HG02642 (cell line): ENCODE results near the gene OS9.
"Not testable (repeated sequence)": the region's sequence is repeated elsewhere in the genome, so short reads cannot be mapped to it uniquely, and the experiment has no call there.

Source experiments
- ATAC-seq: cut with Tn5 transposase; IDR thresholded peaks from one replicate; pipeline ENCODE4 v1.9.1; 2021; ENCODE audit warnings: mild to moderate bottlenecking; ENCODE audit not compliant: unreplicated experiment, poor library complexity

The OS9 gene, protein sequence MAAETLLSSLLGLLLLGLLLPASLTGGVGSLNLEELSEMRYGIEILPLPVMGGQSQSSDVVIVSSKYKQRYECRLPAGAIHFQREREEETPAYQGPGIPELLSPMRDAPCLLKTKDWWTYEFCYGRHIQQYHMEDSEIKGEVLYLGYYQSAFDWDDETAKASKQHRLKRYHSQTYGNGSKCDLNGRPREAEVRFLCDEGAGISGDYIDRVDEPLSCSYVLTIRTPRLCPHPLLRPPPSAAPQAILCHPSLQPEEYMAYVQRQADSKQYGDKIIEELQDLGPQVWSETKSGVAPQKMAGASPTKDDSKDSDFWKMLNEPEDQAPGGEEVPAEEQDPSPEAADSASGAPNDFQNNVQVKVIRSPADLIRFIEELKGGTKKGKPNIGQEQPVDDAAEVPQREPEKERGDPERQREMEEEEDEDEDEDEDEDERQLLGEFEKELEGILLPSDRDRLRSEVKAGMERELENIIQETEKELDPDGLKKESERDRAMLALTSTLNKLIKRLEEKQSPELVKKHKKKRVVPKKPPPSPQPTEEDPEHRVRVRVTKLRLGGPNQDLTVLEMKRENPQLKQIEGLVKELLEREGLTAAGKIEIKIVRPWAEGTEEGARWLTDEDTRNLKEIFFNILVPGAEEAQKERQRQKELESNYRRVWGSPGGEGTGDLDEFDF

DNA sequence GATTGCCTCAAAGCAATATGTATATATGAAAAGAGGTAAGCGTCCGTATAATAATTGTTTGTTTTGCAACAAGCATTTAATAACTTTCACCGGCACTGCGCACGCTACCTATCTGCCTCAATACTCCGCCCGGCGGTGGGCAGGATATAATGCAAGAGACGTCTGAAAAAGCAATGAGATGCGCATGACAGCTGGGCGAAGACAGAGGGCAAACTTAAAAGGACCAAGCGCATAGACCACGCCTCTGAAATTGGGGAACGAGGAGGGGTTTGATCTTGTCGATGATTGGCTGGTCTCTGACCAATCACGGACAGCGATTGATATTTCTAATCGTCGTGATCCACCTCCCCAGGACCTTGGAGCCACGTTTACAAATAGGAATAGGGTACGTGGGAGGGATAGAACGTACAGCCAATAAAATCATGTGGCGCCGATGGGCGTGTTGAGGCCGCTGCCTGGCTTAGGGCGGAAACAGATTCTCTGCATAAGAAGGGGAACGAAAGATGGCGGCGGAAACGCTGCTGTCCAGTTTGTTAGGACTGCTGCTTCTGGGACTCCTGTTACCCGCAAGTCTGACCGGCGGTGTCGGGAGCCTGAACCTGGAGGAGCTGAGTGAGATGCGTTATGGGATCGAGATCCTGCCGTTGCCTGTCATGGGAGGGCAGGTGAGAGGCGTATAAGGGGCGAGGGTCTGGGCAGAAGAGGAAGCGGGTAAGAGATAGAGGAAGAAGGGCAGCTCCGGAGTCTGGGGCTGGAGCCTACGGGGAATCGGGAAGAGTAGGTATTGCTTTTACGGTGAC, at the start of gene OS9:
TSS of gene OS9 (plus strand) at position 474 of the 800 bp plus-strand sequence. CDS start at position 504, 30 bp downstream.
- peak; percentile 97 for ATAC-seq

DNA sequence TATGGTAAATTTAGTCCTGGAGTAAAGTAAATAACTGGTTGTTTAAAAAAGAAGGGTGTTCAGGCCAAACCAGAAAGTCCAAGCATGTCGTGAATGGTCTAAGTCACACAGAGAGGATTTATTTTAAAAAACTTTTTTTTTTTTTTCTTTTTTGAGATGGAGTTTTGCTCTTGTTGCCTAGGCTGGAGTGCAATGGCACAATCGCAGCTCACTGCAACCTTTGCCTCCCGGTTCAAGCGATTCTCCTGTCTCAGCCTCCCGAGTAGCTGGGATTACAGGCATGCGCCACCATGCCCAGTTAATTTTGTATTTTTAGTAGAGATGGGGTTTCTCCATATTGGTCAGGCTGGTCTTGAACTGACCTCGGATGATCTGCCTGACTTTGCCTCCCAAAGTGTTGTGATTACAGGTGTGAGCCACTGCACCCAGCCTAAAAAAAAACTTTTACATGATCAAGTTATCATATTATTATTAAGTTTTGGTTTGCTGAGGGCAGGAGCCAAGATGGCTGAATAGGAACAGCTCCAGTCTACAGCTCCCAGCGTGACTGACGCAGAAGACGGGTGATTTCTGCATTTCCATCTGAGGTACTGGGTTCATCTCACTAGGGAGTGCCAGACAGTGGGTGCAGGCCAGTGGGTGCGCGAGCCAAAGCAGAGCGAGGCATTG, 47.8 kb upstream of the OS9 start:
- ATAC-seq, result not testable (repeated sequence)

DNA sequence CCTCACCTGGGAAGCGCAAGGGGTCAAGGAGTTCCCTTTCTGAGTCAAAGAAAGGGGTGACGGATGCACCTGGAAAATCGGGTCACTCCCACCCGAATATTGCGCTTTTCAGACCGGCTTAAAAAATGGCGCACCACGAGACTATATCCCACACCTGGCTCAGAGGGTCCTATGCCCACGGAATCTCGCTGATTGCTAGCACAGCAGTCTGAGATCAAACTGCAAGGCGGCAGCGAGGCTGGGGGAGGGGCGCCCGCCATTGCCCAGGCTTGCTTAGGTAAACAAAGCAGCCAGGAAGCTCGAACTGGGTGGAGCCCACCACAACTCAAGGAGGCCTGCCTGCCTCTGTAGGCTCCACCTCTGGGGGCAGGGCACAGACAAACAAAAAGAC, 47.3 kb upstream of the OS9 start:
- ATAC-seq, result not testable (repeated sequence)

DNA sequence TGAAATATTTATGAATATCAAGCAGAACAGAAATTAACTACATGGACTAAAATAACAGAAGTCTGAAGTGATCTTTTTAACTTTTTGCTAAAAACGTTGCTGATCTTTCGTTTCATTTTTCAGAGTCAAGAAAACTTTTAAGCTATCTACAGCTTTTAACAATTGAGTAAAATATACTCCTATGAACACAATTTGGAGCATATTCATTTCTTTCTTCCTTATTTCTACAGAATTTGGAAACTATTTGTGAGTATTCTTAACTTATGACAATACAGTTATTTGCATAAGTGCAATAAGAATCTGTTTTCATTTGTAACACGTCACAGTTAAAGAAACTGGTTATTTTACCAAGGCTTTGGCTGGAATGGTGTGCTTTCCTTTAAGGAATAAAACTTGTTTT, 39.9 kb upstream of the OS9 start:
- no peak for ATAC-seq

DNA sequence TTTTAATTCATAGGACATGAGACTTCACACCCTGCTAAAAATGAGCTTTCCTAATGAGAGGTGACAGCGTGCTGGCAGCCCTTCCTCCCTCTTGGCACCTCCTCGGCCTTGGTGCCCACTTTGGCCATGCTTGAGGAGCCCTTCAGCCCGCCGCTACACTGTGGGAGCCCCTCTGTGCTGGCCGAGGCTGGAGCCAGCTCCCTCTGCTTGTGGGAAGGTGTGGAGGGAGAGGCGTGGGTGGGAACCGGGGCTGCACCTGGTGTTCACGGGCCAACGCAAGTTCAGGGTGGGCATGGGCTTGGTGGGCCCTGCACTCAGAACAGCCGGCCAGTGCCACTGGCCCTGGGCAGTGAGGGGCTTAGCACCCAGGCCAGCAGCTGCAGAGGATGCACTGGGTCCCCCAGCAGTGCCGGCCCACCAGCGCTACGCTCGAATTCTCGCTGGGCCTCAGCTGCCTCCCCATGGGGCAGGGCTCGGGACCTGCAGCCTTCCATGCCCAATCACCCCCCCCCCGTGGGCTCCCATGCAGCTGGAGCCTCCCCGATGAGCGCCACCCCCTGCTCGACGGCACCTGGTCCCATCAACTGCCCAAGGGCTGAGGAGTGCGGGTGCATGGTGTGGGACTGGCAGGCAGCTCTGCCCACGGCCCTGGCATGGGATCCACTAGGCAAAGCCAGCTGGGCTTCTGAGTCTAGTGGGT, 38.2 kb upstream of the OS9 start:
- no peak for ATAC-seq

DNA sequence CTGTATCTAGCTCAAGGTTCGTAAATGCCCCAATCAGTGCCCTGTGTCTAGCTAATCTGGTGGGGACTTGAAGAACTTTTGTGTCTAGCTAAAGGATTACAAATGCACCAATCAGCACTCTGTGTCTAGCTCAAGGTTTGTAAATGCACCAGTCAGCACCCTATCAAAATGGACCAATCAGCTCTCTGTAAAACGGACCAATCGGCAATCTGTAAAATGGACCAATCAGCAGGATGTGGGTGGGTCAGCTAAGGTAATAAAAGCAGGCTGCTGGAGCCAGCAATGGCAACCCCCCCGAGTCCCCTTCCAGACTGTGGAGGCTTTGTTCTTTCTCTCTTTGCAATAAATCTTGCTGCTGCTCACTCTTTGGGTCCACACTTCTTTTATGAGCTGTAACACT, 37.5 kb upstream of the OS9 start:
- ATAC-seq, result not testable (repeated sequence)

DNA sequence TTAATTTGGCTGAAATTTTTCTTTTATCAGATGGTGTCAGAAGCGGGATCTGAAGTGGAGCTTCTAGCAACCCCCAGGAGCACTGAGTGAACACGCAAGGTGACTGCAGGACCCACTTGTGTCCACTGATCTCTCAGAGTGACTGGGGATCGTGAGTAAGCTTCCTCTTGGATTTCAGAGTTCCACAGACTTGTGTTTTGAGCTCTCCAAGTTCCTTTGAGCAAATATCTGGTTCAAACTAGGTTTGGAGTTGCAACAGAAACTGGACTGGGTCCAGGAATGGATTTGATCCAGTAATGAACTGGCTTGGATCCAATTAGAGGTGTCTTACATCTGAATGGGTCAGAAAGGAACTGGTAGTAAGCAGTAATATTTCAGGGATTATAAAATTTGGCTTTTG, 36.2 kb upstream of the OS9 start:
- ATAC-seq, result no peak

DNA sequence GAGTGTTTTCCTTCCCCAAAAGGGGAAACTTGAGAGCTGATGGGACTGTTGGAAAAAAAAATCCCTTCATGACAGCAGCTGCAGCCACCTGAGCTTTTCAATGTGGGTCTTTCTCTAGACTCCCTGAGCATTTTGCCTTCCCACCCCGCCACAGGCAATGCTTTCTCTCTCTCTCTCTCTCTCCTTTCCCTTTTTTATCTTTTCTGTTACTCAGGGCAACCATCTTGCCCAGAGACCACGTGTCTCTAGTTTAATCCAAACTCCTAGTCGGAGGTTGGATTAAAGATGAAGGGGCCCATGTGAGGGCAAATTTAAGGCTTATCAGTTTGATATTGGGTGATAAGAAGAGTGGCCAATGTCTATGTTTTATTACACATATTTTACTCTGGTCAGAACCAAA, 35.0 kb upstream of the OS9 start:
- no peak for ATAC-seq

DNA sequence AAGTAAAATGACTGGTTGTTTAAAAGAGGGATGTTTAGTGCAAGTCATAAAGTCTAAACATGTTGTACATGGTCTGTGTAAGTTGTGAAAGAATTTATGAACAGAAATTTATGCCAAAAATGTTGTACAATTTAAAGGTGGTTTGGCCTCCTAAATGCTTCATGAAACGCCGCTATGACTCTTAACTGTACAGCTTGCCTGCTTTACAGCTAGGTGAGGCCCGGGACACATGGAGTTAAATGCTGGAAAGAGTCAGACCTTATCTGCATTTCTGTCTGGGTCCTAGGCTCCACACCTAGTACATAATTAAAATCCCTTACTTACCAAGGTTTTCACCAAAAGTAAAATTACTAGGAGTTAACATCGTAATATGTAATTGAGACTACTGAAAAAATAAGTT, 32.6 kb upstream of the OS9 start:
- no peak for ATAC-seq

DNA sequence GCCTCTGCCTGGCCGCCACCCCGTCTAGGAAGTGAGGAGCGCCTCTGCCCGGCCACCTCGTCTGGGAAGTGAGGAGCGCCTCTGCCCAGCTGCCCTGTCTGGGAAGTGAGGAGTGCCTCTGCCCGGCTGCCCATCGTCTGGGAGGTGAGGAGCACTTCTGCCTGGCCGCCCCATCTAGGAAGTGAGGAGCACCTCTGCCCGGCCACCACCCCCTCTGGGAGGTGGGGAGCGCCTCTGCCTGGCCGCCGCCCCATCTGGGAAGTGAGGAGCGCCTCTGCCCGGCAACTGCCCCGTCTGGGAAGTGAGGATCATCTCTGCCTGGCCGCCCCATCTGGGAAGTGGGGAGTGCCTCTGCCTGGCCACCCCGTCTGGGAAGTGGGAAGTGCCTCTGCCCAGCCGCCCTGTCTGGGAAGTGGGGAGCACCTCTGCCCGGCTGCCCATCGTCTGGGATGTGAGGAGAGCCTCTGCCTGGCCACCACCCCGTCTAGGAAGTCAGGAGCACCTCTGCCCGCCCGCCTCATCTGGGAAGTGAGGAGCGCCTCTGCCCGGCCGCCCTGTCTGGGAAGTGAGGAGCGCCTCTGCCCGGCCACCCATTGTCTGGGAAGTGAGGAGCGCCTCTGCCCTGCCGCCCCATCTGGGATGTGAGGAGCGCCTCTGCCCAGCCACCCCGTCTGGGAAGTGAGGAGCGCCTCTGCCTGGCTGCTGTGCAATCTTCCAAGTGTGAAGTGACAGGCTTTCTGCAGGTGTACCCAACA, 28.7 kb upstream of the OS9 start:
- not testable (repeated sequence) for ATAC-seq

DNA sequence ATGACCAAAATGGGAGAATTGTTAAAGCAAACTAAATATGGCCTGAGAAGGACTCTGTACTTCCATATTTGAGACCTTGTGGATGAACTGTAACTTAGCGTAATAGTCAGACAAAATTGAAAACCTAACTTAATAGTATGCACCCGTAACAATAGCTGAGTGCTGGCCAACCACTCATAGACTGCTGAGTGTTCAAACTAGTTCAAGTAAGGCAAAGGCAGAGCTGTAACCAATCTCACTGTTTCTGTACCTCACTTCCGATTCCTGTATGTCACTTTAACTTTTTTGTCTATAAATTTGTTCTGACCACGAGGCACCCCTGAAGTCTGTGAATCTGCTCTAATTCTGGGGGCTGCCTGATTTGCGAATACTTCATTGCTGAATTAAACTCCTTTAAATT, 27.0 kb upstream of the OS9 start:
- no peak for ATAC-seq

DNA sequence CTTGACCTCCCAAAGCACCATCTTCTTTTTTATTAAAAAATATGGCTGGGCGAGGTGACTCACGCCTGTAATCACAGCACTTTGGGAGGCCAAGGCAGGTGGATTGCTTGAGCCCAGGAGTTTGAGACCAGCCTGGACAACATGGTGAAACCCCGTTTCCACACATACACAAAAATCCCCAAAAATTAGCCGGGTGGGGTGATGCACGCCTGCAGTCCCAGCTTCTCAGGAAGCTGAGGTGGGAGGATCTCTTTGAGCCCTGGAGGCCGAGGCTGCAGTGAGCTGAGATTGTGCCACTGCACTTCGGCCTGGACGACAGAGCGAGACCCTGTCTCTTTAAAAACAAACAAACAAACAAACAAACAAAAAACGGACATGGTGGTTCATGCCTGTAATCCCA, 24.2 kb upstream of the OS9 start:
- ATAC-seq, result not testable (repeated sequence)

DNA sequence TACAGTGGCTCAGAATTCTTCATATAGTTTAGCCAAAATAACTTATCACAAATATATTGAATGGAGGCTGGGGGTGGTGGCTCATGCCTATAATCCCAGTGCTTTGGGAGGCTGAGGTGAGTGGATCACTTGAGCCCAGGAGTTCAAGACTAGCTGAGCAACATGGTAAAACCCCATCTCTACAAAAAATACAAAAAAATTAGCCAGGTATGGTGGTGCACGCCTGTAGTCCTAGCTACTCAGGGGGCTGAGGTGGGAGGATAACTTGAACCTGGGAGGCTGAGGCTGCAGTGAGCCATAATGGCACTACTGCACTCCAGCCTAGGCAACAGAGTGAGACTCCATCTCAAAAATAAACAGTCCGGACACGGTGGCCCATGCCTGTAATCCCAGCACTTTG, 22.1 kb upstream of the OS9 start:
- not testable (repeated sequence) for ATAC-seq

DNA sequence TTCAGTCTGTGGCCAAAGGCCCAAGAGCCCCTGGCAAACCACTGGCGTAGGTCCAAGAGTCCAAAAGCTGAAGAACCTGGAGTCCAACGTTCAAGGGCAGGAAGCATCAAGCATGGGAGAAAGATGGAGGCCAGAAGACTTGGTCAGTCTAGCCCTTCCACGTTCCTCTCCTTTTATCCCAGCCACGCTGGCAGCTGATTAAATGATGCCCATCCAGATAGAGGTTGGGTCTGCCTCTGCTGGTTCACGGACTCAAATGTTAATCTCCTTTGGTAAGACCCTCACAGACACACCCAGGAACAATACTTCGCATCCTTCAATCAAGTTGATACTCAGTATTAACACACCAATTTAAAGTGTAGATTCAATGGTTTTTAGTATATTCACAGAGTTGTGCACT, 21.1 kb upstream of the OS9 start:
- ATAC-seq, result no peak

DNA sequence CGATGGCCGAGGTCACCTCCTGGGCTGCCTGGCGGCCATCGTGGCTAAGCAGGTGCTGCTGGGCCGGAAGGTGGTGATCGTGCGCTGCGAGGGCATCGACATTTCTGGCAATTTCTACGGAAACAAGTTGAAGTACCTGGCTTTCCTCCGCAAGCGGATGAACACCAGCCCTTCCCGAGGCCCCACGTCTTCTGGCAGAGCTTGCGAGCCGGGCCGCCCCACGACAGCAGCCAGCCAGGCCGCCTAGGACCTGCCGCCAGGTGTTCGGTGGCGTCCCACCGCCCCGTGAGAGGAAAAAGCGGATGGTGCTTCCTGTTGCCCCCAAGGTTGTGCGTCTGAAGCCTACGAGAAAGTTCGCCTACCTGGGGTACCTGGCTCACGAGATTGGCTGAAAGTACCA, 19.2 kb upstream of the OS9 start:
- no peak for ATAC-seq

DNA sequence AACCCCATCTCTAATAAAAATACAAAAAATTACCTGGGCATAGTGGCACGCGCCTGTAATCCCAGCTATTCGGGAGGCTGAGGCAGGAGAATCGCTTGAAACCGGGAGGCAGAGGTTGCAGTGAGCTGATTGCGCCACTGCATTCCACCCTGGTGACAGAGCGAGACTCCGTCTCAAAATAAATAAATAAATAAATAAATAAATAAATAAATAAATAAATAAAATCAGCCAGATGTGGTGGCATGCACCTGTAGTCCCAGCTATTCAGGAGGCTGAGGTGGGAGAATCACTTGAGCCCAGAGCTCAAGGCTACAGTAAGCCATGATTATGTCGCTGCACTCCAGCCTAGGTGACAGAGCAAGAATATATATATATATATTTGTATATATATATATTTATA, 16.0 kb upstream of the OS9 start:
- ATAC-seq, result not testable (repeated sequence)

DNA sequence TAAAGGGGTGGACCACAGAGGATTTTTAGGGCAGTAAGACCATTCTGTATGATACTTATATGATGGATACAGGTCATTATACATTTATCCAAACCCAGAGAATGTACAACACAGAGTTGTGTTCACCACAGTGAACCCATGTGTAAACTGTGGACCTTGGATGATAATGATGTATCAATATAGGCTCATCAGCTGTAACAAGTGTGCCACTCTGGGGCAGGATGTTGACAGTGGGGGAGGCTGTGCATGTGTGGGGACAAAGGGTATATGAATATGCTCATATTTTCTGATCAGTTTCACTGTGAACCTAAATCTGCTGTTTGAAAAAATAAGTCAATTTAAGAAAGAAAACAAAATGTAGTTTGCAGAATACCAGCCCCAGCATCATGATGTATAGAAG, 14.2 kb upstream of the OS9 start:
- ATAC-seq, result no peak

DNA sequence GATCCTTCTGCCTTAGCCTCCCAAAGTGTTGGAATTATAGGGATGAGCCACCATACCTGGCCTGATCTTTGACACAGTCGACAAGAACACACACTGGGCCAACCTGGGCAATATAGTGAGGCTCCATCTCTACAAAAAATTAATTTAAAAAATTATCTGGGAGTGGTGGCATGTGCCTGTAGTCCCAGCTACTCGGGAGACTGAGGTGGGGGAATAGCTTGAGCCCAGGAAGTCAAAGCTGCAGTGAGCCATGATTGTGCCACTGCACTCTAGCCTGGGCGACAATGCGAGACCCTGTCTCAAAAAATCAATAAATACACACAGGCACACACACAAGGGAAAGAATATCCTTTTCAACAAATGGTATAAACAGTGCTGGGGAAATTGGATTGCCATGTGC, 6.1 kb upstream of the OS9 start:
- no peak for ATAC-seq

DNA sequence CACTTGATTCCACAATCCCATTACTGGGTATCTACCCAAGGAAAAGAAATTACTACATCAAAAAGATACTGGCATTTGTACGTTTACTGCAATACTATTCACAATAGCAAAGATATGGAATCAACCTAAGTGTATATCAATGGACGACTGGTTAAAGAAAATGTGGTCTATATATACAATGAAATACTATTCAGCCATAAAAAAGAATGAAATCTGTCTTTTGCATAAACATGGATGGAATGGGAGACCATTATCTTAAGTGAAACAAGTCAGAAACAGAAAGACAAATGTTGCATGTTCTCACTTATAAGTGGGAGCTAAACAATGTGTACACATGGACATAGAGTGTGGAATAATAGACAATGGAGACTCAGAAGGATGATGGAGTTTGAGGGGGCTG, 5.0 kb upstream of the OS9 start:
- no peak for ATAC-seq
